Measurements from ENCODE around the gene NTF3.

DNA sequence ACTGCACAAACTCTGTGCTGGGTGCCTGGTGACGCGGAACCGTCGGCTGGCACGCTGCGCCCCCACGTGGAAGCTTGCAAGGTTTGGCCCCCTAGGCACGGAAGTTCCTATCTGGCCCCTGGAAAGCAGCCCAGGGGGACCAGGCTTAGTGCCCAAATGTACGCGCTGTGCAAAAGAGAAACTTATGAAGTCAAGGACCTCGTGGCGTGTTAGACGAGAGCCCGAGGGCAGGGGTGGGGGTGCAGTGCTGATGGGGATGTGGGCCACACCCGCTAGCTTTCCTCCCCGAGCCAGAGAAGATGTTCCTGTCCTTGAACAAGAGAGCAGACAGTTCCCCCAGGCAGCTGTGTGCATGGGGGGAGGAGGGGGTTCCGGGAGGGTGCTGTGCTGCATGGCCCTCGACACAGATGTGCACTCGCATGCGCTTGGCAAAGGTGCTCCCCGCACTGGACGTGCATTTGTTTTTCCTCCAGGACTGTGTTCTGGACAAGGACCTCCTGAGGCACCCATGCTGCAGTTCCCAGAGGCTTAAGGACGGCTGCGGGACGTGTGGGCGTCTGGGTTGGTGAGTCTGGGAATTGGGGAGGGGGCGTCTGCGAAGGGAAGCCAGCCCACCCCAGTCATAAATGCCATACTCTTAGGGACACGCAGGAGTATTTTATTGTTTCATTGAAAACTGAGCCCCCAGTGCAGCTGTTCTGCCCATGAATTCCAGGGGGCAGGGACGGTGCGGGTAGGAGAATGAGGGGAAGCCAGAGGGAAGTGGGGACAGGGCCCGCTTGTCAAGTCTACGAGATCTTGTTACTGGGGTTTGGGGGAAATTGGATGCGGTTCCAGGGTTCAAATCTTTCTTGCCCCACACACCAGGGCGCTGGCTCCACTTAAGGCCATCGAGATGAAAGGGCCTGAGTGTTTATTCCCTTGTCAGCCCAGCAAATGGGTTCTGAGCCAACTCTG, 80.0 kb downstream of the NTF3 start:
- TF ChIP-seq, protein P1, sequence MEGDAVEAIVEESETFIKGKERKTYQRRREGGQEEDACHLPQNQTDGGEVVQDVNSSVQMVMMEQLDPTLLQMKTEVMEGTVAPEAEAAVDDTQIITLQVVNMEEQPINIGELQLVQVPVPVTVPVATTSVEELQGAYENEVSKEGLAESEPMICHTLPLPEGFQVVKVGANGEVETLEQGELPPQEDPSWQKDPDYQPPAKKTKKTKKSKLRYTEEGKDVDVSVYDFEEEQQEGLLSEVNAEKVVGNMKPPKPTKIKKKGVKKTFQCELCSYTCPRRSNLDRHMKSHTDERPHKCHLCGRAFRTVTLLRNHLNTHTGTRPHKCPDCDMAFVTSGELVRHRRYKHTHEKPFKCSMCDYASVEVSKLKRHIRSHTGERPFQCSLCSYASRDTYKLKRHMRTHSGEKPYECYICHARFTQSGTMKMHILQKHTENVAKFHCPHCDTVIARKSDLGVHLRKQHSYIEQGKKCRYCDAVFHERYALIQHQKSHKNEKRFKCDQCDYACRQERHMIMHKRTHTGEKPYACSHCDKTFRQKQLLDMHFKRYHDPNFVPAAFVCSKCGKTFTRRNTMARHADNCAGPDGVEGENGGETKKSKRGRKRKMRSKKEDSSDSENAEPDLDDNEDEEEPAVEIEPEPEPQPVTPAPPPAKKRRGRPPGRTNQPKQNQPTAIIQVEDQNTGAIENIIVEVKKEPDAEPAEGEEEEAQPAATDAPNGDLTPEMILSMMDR (IDR thresholded peaks at IDR 0.05): peak in 3 of 4 experiments; percentile 25 to 42 (median 34)
- TF ChIP-seq POLR2AphosphoS5 (IDR thresholded peaks at IDR 0.05): no peak

Measured in prostate gland (tissue), 2 donors.